Left ventricle myocardium superior (tissue), 1 donor: ENCODE measurements around the gene PTPRG. TPM values are rescaled to one million over a fixed set of nuclear protein-coding genes. Genes with fewer than 3 reads are reported as not detected.

Experiments
- ATAC-seq: fragments of 200-7000 bp; cut with Tn5 transposase; one replicate; pipeline ENCODE4 v1.9.1; 2020; ENCODE audit warnings: mild to moderate bottlenecking, moderate library complexity
- DNase-seq: peaks from one replicate; pipeline ENCODE4 v3.0.0-alpha.2; 2020
- intact Hi-C: fragments of 100-400 bp; cut with micrococcal nuclease; formaldehyde crosslinking; loops from one replicate; pipeline ENCODE4 v1.11.0; 2022
- total RNA-seq: library from RNA; stranded (reverse); fragmentation: NEBNext Ultra II Directional; extraction: Animal tissue kit (Norgen Biotek cat#: 25700); gene quantifications from one replicate; pipeline ENCODE4 v1.2.1, GENCODE V29; 2021
- donor health status: DM: no; HTN: yes; CAD: no; lungs with severe emphysema.

PTPRG gene
- total RNA-seq, 1 donor from 2014 or later, result 30.4 TPM

GRCh38 chr3:62293051-62293780 lies 731.8 kb downstream of the PTPRG start:
- ATAC-seq, result no peak
- intact Hi-C loops, result no loop called here

GRCh38 chr3:62295571-62295970 lies 734.2 kb downstream of the PTPRG start:
- ATAC-seq (peak; percentile 63), DNase-seq (no peak)
- intact Hi-C loops, result no loop called here

More at GRCh38 chr3:62293051-62293780, 731.8 kb downstream of the PTPRG start:
- no peak for DNase-seq

- no peak for DNase-seq
- intact Hi-C loops, result no loop called here
- ATAC-seq, result no peak
Observed at GRCh38 chr3:62300617-62301016, 739.2 kb downstream of the PTPRG start.

- ATAC-seq (no peak), DNase-seq (no peak)
- intact Hi-C loops, result no loop called here
Observed at GRCh38 chr3:62312201-62312600, 750.8 kb downstream of the PTPRG start.

GRCh38 chr3:62316525-62316924 lies 755.2 kb downstream of the PTPRG start:
- intact Hi-C loops, result no loop called here
- ATAC-seq (no peak), DNase-seq (no peak)

- intact Hi-C loops, result no loop called here
- ATAC-seq (no peak), DNase-seq (no peak)
Observed at GRCh38 chr3:62318365-62318751, 757.0 kb downstream of the PTPRG start.

GRCh38 chr3:62318752-62319569 lies 757.6 kb downstream of the PTPRG start:
- peak; percentile 100 for ATAC-seq
- DNase-seq, result peak; percentile 90
- intact Hi-C loops, result no loop called here

- intact Hi-C loops, result loop anchor here (10.0 kb wide), 1 partner anchor 115 kb away; no protein-coding TSS in a partner anchor
- no peak for DNase-seq
- no peak for ATAC-seq
Observed at GRCh38 chr3:62319570-62320243, 758.3 kb downstream of the PTPRG start.

- intact Hi-C loops, result loop anchor here (10.0 kb wide), 1 partner anchor 118 kb away; no protein-coding TSS in a partner anchor
- DNase-seq, result no peak
- no peak for ATAC-seq
Observed at GRCh38 chr3:62323241-62323640, 761.9 kb downstream of the PTPRG start.

- DNase-seq (no peak), ATAC-seq (no peak)
- intact Hi-C loops, result loop anchor here (10.0 kb wide), 1 partner anchor 121 kb away; no protein-coding TSS in a partner anchor
Observed at GRCh38 chr3:62325896-62326295, 764.5 kb downstream of the PTPRG start.

GRCh38 chr3:62329971-62330370 lies 768.6 kb downstream of the PTPRG start:
- intact Hi-C loops, result loop anchor here (5.0 to 10.0 kb wide), 2 partner anchors 125 to 227 kb away; no protein-coding TSS in a partner anchor
- DNase-seq (no peak), ATAC-seq (no peak)

GRCh38 chr3:62332017-62332416 lies 770.6 kb downstream of the PTPRG start:
- no peak for DNase-seq
- no peak for ATAC-seq
- intact Hi-C loops, result loop anchor here (5.0 kb wide), 1 partner anchor 225 kb away; no protein-coding TSS in a partner anchor

- no peak for ATAC-seq
- intact Hi-C loops, result loop anchor here (5.0 kb wide), 1 partner anchor 224 kb away; no protein-coding TSS in a partner anchor
Observed at GRCh38 chr3:62332835-62333244, 771.5 kb downstream of the PTPRG start.

GRCh38 chr3:62335196-62335595 lies 773.8 kb downstream of the PTPRG start:
- intact Hi-C loops, result no loop called here
- no peak for ATAC-seq
- no peak for DNase-seq

More at GRCh38 chr3:62332835-62333244, 771.5 kb downstream of the PTPRG start:
- DNase-seq, result no peak

- no peak for ATAC-seq
- intact Hi-C loops, result no loop called here
Observed at GRCh38 chr3:62343755-62344154, 782.4 kb downstream of the PTPRG start.

More at GRCh38 chr3:62343755-62344154, 782.4 kb downstream of the PTPRG start:
- DNase-seq, result no peak
